Bone marrow (tissue), 2 donors: ENCODE measurements around the gene SESN3.
"Not testable (repeated sequence)": the region's sequence is repeated elsewhere in the genome, so short reads cannot be mapped to it uniquely, and the experiment has no call there.

ENCODE experiments used
- DNase-seq, 2 donors: peaks; one replicate each; lab custom pipeline; 2025; lab: John Stamatoyannopoulos, UW

Gene SESN3, protein sequence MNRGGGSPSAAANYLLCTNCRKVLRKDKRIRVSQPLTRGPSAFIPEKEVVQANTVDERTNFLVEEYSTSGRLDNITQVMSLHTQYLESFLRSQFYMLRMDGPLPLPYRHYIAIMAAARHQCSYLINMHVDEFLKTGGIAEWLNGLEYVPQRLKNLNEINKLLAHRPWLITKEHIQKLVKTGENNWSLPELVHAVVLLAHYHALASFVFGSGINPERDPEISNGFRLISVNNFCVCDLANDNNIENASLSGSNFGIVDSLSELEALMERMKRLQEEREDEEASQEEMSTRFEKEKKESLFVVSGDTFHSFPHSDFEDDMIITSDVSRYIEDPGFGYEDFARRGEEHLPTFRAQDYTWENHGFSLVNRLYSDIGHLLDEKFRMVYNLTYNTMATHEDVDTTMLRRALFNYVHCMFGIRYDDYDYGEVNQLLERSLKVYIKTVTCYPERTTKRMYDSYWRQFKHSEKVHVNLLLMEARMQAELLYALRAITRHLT

DNA sequence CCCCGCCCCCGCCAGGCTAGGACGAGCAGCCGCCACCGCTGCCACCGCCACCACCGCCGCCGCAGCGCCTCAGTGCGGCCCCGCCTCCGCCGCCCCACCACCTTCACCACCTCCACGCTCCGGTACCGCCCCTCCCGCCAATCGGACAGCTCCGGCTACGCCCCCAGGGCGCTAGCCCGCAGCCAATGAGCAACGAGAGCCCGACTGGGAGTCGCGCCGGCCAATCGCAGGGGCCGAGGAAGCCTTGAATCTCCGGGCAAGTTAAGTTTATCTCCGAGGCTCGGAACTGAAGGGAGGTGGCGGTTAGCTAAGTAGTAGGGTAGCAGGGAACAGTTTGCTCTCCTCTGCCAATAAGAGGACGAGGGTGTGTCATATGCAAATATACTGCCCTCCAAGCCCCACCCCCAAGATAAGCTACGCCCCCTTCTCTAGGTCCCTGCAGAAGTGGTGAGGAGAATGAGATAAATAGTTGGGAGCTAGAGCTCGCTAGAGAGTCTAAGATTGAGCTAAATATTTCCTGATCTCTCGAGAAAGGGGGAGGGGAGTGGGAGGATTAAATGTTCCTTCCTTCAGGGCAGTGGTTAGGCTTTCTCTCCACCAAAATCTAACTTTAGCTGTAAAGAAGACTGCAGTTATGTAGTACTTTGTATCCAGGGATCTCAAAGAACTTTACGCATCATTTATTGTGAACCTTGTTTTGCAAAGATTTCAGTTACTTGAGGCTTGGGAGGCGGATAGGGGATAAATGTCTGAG, at the start of gene SESN3:
SESN3 (minus strand) TSS at position 76 of the 754 bp plus-strand sequence. CDS start 342 bp downstream, outside the sequence.
- DNase-seq, result peak; percentile 77 to 100

DNA sequence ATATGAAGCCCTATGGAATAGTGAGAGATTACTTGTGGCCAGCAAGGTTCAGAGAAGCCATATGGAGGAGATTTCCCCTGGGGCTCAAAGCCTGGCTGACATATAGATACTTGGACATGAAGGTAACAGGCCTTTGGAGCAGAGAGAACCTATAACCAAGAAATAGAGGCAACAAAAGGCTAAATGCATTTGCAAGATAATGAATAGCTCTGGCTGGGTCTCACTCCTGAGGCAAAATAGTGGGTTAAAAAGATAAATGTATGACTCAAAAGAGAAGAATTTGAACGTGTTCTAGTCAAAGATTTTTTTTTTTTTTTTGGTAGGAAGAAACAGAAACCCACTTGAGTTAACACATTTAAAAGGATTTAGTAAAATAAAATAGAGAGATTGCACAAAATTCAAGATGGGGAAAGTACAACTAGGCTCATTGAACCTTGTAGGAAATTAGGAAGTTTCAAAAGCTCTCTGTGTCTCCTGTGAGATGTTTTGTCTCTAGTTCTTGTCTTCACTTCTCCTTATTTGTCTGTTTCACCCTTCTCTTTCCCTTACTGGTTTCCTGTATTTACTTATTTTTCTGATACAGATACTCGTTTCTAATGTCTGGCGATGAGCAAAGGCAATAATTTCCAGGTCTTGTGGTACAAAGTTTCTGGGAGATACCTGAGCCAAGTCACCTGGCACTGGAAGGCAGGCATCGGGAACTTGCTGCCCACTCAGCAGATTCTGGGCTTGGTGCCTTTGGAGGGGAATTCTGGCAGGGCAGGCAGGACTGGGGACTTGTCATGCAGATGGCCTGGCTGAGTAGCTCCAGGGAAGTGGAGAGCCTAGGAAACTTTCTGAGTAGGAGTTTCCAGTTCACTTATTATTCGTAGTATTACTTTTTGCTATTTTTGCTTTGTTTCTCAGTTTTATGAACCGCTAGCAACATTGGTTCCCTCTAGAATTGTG, 49.2 kb upstream of the SESN3 start:
- no peak for DNase-seq

DNA sequence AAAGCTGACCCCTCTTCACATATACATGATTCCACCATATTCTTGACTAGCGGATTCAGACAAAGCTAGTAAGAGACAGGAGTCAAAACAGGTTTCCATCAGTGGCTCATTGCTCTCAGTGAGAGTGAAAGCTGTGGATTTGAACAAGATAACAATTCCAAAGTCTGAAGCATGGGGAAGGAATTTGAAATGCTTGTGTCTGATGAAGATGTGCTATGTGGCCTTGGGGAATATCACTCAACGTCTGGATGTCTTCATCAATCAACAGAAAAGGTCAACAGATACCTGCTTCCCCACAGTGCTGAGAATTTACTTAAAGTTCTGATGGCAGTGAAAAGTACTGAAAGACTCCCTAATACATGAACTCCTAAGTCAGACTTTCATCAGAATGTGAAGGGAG, 46.9 kb upstream of the SESN3 start:
- DNase-seq, result no peak

DNA sequence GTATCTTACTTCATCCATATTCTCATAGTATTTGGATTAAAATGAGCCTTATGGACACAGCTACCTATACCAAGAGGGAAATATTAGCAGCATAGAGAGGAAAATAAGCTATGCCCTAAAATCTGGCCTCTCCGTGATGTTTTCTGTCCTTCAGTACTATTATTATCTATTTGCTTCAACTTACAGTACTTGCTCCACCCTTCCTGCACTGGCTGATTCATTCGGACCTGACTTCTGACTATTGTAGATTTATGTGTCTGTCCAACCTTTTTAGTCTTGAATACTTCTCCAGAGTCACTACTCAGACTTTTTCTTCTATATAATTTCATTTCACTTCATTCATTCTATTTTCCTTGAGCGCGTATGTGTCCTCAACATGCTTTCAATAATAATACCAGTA, 45.1 kb upstream of the SESN3 start:
- no peak for DNase-seq

GRCh38 chr11:95273618-95274017, 42.6 kb upstream of the SESN3 start:
- not testable (repeated sequence) for DNase-seq

DNA sequence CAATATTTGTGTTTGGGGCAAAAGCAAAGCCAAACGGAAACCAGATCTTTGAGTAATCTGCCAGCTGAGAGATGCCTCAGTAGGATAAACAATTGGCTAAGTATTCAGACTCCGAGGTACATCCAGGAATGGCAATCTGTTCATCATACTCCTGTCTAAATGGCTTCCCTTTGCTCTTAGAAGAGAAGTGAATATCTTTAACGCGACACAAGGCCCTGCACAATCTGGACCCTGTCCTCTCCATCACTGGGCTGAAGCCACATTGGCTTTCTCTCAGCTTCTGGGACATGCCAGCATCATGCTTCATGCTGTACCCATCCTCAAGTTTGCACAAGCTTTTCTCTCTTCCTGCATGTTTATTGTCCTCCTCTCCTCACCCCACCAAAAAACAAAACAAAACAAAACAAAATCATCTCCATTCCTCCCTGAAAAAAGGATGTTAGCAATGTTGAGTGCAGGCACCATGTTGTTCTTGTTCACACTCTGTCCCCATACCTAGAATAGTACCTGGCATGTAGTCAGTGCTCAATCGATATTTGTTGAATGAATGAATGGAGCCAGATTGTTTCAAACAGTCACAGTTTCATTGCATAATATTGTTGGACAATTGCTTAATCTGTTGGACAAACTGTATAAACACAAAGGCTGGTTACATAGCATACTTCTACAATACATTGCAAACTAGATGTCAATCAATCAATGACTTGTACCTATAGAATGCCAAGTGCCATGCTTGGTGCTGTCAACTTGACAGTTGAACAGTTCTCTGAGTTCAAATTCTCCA, 38.2 kb upstream of the SESN3 start:
- DNase-seq, result no peak

DNA sequence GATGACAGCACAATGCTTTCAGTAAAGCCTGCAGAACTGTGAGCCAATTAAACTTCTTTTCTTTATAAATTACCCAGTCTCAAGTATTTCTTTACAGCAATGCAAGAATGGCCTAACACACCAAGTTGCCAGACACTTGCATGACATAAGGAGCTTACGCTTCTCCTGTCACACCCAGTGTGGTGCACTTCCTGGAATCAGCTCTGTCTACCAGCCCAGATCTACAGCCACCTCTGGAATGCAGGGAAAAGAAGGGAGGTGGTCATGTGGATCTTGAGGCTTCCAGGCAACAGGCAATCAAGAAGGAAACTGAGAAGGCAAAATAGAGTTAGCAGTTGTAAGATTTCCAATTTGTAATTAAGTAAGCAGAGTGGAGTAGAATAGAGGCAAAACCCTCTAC, 37.4 kb upstream of the SESN3 start:
- DNase-seq, result no peak

- no peak for DNase-seq
Measured at GRCh38 chr11:95267601-95268213, 36.7 kb upstream of the SESN3 start.

GRCh38 chr11:95266751-95267374, 35.9 kb upstream of the SESN3 start:
- no peak for DNase-seq

DNA sequence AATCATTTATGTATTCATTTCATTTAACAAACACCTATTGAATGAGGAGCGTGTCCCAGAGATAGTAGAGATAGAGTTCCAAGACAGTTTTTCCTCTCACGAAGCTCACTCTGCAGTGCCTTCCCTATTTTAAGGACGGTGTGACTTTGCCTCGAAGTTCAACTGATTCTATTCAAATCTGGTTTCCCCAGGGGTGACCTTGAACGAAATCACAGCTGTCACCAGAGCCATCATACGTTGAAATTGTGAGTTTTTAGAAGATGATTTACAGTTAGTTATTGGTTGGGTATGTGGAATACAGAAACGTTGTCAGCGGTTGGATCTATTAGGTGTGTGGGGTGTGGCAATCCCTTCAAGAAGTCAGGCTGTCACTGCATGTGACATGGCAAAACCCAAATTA, 33.9 kb upstream of the SESN3 start:
- no peak for DNase-seq

DNA sequence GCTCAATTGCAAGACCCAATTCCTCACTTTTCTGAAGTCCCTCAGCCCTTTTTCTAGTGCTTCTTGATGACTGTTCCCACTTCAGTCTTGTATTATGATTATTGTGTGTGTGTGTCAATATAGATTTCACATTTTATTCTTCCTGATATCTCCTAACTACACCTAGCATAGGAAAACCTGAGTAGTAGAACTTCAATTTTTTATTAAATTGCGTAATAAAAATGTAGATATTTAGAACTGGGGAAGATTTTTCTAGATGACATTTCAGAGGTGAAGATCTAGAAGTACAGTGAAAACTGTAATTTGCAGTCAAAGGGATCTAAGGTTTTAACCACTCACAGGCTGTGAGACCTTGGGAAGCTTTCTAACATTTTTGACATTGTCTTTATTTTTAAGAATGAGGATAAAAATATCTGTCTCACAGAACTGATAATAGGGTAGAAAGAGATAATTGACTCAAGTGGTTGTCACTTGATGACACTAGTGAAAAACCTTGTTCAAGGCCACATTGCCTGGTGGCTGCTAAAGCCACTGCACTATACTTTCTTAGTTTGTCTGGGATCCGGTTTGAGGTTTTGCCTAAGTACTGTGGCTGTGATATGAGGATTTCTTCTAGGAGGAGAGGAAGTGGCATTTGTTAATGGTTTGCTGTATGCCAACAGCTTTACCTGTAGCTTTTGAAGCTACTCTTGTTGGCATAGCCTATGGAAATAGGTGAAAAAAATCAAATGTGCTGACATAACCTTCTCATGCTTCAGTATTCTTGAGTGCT, 32.2 kb upstream of the SESN3 start:
- peak in 1 of 2 donors; percentile 46 for DNase-seq

DNA sequence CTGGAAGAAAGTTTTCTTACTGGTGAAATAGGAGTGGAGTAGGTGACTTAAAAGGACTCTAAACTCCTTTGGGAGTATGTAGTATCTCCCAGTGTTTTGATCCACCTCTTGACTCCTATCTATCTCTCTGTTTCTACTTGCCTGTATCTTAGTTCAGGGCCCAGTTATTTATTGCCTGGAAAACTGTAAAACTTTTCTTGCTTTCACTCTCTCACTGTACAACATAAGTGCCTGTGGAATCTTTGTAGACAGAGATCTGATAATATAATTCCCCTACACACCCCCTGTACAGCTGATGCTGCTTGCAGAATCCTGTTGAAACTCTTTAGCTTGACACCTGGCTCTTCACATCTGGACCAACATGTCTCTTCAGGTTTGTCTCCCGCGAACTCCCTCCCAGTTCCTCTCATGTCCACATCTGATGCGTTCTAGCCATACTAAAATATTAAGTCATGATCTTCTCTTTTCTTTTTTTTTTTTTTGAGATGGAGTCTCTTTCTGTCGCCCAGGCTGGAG, 26.5 kb upstream of the SESN3 start:
- no peak for DNase-seq

DNA sequence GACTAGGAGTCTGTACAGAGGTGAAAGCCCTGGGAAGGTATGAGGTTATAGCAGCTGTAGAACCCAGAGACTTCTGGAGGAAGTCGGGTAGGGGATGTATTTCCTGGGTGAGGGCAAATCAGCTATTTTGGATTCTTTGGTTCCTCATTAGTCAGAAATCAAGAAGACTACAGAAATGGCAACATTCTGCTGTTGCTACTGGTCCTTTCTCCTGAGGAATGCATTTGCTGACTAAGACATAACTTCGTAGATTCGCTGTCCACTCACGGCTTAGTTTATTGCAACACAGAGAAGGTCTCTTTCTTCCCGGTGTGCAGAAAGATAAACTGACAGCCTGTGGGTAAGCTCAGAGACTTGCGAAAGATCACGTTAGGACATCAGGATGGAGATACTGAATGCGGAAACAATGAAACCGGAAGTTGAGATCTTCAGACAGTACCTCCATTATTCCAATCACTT, 25.3 kb upstream of the SESN3 start:
- DNase-seq, result no peak

DNA sequence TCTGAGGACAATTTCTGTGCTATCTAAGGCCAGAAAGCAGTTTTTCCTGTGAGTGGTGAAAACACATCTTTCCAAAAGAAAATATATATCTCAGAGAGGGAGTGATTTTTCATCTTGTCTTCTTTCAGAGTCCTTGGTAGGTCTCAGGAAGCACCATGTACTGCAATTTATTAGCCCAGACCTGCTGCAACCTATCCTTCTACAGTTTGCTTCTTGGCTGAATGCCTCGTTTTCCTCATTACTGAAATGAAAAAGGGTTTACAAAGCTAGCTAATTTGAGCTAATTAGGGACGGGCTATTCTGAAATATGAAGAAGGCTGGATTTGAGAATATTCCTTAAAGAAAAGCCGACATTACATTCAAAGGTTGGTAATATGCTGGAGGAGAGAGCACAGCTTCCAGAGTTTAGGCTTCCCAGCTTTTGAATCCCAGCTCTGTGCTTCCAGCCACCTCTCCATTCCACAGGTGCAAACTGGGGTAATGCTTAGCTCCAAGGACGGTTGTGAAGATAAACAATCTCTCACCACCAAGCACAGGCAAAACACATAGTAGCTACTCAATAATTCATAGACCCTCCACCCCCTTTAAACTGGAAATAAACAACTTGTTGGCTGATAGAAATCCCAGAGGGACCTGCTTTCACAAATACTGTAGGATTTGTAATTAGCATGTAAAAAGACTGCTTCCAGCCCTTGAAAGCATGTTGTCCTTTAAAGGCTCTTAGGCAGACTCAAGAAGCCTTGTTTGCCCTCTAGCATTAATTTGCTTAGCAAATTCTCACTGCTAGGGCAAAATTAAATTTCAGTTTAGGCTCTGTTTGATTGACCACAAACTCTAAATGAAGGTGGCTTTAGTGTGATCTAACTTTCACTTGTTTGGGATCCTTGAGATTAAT, 24.5 kb upstream of the SESN3 start:
- DNase-seq, result no peak

DNA sequence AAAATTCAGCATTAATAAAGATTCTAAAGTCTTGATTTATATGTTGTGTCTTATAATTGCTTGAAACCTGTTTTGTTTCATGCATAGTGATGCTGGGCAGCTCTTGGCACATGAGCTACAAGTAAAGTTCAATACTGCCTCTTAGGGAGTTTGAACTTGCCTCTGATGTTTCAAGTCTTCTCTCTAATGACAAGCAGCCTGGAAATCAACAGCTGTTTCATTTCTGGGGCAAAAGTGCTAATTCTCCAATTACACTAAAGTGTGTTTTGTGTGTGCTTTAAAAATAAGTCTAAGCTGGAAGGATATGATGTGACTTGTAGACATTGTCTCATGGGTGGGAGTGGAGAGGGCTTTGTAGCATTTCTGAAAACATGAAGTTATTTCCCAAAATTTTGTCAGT, 23.7 kb upstream of the SESN3 start:
- DNase-seq, result no peak

DNA sequence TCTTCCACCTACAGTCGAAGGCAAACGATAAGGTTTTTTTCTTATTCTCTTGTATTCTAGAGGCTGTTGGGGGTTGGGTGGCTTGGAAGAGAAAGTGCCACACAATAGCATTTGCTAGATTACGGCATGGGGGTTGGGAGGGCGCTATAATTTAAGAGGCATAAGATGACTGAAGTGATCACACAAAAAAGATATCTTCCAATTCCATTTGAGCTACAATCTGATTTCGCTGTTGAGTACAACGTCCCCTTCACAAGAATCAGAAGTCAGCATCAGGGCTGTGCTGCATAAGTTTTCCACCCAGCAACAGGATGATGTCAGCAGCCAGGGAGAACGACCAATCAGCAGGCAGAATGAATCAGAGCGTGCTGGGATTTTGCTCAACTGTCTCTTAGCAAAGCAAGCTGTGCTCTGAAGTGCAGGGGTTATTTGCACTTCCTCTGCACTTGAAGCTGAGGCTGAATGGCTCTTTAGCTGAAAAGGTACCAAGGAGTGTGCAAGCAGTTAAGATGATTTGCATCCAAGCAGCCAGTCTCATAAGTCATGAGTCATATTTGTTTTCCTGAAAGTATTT, 23.2 kb upstream of the SESN3 start:
- DNase-seq, result peak; percentile 30 to 88

GRCh38 chr11:95253141-95253540, 22.1 kb upstream of the SESN3 start:
- no peak for DNase-seq

DNA sequence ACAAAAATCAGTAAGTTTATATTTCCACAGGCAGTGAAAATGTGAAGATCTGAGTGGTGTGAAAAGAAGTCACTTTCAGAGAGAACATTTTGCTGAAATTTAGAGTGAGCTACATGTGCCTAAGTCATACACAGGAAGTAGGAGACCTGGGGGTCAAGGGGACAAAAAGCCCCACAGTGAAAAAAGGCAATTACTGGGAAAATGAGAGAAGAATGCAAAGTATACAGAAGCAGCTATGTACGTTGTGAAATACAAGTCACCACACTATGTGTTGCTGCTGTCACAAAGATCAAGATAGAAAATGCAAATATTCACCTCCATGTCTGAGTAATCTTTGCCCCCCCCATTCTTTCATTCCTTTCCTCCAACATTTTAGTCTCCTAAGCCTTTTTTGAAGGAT, 21.6 kb upstream of the SESN3 start:
- no peak for DNase-seq
